RWPE2 (cell line): ENCODE measurements around the gene AQP1.

ENCODE experiments used
- ATAC-seq: fragments of 200-7000 bp; cut with Tn5 transposase; 3 replicates; pipeline ENCODE4 v1.9.1; 2021; ENCODE audit warnings: low read depth
- DNase-seq: peaks from one replicate; pipeline ENCODE4 v3.0.0-alpha.2; 2020; ENCODE audit warnings: low spot score
- H3K27ac ChIP-seq: fragments of 450-650 bp; 2 replicates; pipeline ENCODE4 v1.5.1; 2017; ENCODE audit warnings: mild to moderate bottlenecking; ENCODE audit not compliant: poor library complexity, severe bottlenecking
- H3K27me3 ChIP-seq: fragments of 250-450 bp; sonication (Bioruptor Pico); 2 replicates; pipeline ENCODE4 v1.5.1; 2021; ENCODE audit warnings: mild to moderate bottlenecking, moderate library complexity; ENCODE audit not compliant: insufficient read depth, poor library complexity, severe bottlenecking
- H3K36me3 ChIP-seq: fragments of 250-450 bp; sonication (Bioruptor Pico); 2 replicates; pipeline ENCODE4 v1.5.1; 2020; ENCODE audit warnings: low read depth, mild to moderate bottlenecking, moderate library complexity
- H3K4me1 ChIP-seq: fragments of 250-450 bp; sonication (Bioruptor Pico); 2 replicates; pipeline ENCODE4 v1.5.1; 2021; ENCODE audit warnings: mild to moderate bottlenecking, moderate library complexity; ENCODE audit not compliant: insufficient read depth, poor library complexity, severe bottlenecking
- H3K4me3 ChIP-seq: fragments of 250-450 bp; sonication (Bioruptor Pico); 2 replicates; pipeline ENCODE4 v1.5.1; 2021; ENCODE audit warnings: mild to moderate bottlenecking, moderate library complexity; ENCODE audit not compliant: severe bottlenecking
- H3K9me3 ChIP-seq: fragments of 250-450 bp; sonication (Bioruptor Pico); 2 replicates; pipeline ENCODE4 v1.5.1; 2021; ENCODE audit warnings: mild to moderate bottlenecking, moderate library complexity; ENCODE audit not compliant: severe bottlenecking
- TF ChIP-seq, protein P1 (sequence below): fragments of 450-650 bp; IDR thresholded peaks from one replicate; pipeline ENCODE4 v1.5.1; 2017; ENCODE audit warnings: mild to moderate bottlenecking, moderate library complexity; ENCODE audit not compliant: poor library complexity, severe bottlenecking

The AQP1 gene

DNA sequence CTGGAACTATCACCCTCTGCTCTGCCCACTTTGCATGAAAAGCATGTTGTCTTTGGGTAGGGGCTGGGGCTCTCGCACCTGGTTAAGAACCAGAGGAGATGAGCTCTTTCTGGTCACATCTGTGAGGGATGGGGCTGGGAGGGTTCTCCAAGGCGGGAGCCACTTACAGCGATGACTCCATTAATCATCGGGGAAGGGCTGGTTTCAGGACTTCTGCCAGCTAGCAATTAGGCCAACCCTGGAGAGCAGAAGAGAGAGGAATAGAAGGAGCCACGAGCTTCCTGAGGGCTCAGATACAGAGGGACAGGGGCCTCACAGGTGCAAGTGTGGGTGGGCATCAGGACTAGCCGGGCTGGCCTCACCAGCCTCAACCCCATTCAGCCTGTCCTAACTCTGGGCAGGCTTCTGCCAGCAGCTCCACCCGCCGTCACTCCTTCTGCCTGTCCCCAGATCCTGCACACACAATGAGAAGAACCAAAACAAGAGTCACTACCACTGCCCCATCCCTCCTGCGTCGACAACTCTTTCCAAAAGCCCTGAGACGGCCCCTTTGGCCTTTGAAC lies 8.4 kb downstream of the AQP1 start:
- ATAC-seq (no peak), DNase-seq (peak; percentile 15)
- Histone ChIP-seq H3K4me3 (no peak overlapping the region), H3K27me3 (no peaks in the 10 kb centered on the region), H3K4me1 (peaks cover 6% of the 10 kb centered on the region), H3K9me3 (no peaks in the 10 kb centered on the region), H3K36me3 (no peaks in the 10 kb centered on the region), H3K27ac (peak overlapping the region; percentile 8)
- TF ChIP-seq, protein P1, sequence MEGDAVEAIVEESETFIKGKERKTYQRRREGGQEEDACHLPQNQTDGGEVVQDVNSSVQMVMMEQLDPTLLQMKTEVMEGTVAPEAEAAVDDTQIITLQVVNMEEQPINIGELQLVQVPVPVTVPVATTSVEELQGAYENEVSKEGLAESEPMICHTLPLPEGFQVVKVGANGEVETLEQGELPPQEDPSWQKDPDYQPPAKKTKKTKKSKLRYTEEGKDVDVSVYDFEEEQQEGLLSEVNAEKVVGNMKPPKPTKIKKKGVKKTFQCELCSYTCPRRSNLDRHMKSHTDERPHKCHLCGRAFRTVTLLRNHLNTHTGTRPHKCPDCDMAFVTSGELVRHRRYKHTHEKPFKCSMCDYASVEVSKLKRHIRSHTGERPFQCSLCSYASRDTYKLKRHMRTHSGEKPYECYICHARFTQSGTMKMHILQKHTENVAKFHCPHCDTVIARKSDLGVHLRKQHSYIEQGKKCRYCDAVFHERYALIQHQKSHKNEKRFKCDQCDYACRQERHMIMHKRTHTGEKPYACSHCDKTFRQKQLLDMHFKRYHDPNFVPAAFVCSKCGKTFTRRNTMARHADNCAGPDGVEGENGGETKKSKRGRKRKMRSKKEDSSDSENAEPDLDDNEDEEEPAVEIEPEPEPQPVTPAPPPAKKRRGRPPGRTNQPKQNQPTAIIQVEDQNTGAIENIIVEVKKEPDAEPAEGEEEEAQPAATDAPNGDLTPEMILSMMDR, result no peak

DNA sequence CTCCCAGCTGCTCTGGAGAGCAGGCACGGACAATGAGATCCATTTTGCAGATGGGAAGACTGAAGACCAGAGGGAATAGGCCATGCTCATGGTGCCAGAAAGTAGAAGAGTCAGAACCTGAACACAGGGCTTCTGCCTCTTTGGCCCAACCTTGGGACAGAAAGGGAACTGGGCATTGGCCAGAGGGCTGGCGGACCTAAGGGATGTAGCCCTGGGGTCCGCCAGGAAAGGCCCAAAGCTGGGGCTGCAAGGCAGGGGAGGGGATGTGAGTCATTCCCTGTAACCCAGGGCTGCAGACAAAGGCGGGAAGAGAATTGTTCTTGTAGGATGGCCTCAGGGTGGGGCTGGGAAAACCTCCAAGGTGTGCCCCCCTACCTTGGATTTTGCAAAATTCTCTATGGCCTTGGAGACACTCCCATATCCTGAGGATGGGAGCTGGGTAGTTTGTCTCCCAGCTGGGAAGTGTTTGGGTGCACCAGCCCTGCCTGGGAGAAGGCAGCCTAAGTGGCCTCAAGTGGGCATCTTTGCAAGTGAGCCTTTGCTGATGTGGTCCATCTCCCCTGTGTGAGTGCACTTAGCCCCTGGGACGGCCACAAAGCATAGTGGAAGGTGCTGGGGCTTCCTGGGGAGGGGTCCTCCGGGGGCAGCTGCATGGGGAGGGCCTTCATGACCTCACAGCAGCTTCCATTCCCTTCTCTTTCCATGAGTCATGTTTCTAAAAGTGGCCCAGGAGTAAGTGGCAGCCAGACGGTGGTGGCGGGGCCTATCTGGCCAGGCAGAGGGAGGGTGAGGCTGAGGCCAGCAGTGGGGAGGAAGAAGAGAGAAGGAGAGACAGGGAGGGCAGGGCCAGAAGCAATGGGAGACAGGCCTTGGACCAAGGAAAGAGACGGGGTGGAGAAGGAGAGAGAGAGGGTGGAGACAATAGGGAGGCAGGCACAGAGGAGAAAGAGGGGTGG lies 9.2 kb downstream of the AQP1 start:
- H3K36me3 ChIP-seq, result no peaks in the 10 kb centered on the region
- DNase-seq, result peak; percentile 47
- TF ChIP-seq, protein P1, result no peak
- no peaks in the 10 kb centered on the region for H3K9me3 ChIP-seq
- ATAC-seq, result peak; percentile 53
- H3K4me1 ChIP-seq, result peaks cover 6% of the 10 kb centered on the region
- H3K27me3 ChIP-seq, result no peaks in the 10 kb centered on the region
- no peak overlapping the region for H3K4me3 ChIP-seq
- peak overlapping the region; percentile 8 for H3K27ac ChIP-seq

DNA sequence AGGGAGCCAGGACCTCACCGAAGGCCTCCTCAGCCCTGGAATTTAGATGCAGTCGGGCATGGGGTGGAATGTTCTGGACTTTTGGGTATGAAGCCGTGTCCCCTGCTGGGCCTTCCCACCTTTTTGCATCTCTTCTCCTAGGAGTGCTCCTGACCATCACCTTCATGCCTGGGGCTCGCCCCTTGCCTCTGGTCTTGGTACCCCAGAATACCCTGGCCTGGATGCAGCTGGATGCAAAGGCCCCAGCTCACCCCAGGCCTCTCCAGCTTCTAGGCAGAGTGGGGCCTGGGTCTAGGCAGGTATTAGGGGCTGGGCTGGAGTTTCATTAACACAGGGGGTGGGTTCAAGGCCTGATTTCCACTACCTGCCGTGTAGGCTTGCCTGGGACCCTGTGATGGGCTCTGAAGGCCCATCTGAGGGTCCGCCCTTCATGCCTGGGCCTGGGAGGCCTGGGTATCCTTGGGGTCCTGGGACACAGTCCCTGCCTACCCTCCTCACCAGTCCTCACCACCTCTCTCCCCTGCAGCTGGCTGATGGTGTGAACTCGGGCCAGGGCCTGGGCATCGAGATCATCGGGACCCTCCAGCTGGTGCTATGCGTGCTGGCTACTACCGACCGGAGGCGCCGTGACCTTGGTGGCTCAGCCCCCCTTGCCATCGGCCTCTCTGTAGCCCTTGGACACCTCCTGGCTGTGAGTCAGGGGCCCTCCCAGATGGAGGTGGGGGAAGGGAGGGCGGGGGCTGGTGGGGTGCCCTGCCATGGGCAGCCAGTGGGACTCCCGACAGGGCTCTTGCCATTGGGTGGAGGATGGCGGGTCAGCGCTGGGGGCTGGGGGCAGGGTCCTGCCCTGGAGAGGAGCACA lies 10.1 kb downstream of the AQP1 start:
- Histone ChIP-seq H3K4me1 (peaks cover 6% of the 10 kb centered on the region), H3K36me3 (no peaks in the 10 kb centered on the region), H3K27me3 (no peaks in the 10 kb centered on the region), H3K9me3 (no peaks in the 10 kb centered on the region), H3K4me3 (no peak overlapping the region), H3K27ac (no peak overlapping the region)
- DNase-seq (peak; percentile 45), ATAC-seq (no peak)
- TF ChIP-seq, protein P1, result no peak

DNA sequence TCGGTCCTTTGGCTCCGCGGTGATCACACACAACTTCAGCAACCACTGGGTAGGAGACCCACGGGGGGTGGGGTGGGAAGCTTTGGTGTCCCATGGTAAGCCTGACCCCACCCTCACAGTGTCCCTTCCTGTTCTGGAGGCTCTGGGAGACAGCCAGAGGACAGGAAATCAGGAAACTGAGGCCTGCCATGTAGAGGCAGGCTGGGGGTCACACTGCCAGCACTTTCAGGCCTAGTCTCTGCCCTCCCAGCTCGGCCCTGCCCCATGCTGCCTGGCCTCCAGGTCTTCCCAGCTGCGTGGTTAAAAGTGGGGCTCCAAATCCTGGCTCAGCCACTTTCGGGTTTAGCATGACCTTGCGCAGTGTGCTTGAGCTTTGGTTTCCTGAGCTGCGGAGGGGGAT lies 10.9 kb downstream of the AQP1 start:
- Histone ChIP-seq H3K27ac (no peak overlapping the region), H3K27me3 (no peaks in the 10 kb centered on the region), H3K4me3 (no peak overlapping the region), H3K36me3 (no peaks in the 10 kb centered on the region), H3K9me3 (no peaks in the 10 kb centered on the region), H3K4me1 (peaks cover 6% of the 10 kb centered on the region)
- ATAC-seq, result no peak
- TF ChIP-seq, protein P1, result no peak
- DNase-seq, result peak; percentile 34
